Endothelial cell (in vitro differentiated cells): ENCODE results near the gene ANO10. TPM values are rescaled to one million over a fixed set of nuclear protein-coding genes. Genes with fewer than 3 reads are reported as not detected.

Experiments
- DNase-seq: peaks from one replicate; pipeline ENCODE4 v3.0.0; 2021; ENCODE audit warnings: low spot score
- H3K27ac Mint-ChIP-seq: one replicate; pipeline ENCODE4 v1.8.0; 2021; ENCODE audit warnings: mixed read lengths, inconsistent platforms; ENCODE audit not compliant: unreplicated experiment
- H3K27me3 Mint-ChIP-seq: one replicate; pipeline ENCODE4 v1.8.0; 2021; ENCODE audit warnings: mild to moderate bottlenecking, moderate library complexity, mixed read lengths, inconsistent platforms; ENCODE audit not compliant: unreplicated experiment
- H3K36me3 Mint-ChIP-seq: one replicate; pipeline ENCODE4 v1.8.0; 2021; ENCODE audit warnings: mild to moderate bottlenecking, low read depth, mixed read lengths, inconsistent platforms; ENCODE audit not compliant: unreplicated experiment
- H3K4me1 Mint-ChIP-seq: one replicate; pipeline ENCODE4 v1.8.0; 2021; ENCODE audit warnings: mild to moderate bottlenecking, mixed read lengths, inconsistent platforms; ENCODE audit not compliant: unreplicated experiment
- H3K4me3 Mint-ChIP-seq: one replicate; pipeline ENCODE4 v1.8.0; 2021; ENCODE audit warnings: mild to moderate bottlenecking, mixed read lengths, inconsistent platforms; ENCODE audit not compliant: unreplicated experiment
- H3K9me3 Mint-ChIP-seq: one replicate; pipeline ENCODE4 v1.8.0; 2021; ENCODE audit warnings: mixed read lengths, inconsistent platforms; ENCODE audit not compliant: unreplicated experiment
- total RNA-seq: library from RNA; stranded (reverse); fragmentation: NEBNext Ultra II Directional; extraction: Animal tissue kit (Norgen Biotek cat#: 25700); gene quantifications from one replicate; pipeline ENCODE4 v1.2.1, GENCODE V29; 2021; ENCODE audit not compliant: unreplicated experiment
- TF ChIP-seq, protein P1 (sequence below): fragments of 200-600 bp; sonication (generic); IDR thresholded peaks from one replicate; pipeline ENCODE4 v1.5.0; 2021; ENCODE audit warnings: antibody characterized with exemption; ENCODE audit not compliant: unreplicated experiment

Gene ANO10
- total RNA-seq, 1 donor from 2014 or later = 112 TPM

DNA sequence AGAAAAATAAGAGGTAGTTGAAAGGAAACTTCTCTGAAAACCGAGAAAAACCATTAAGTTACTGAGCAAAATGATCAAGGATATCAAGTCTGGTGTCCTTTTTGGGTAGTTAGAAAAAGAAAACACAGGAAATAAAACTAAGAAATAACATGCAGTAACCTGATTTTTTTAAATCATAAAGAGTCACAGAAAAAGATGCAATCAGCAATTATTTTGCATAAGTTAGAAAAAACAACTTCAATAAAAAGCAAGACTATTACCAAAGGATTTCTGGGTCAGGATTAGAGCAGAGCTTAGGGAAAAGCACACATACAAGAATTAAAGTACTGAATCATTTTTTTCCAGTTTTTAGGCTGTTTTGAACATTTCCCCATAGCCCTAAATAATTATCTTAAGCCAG is 28.5 kb upstream of the ANO10 start:
- Mint-ChIP-seq H3K9me3 (no peaks in the 10 kb centered on the region), H3K27ac (no peak overlapping the region), H3K27me3 (no peaks in the 10 kb centered on the region), H3K4me3 (no peak overlapping the region), H3K36me3 (no peaks in the 10 kb centered on the region), H3K4me1 (no peaks in the 10 kb centered on the region)
- TF ChIP-seq, protein P1, sequence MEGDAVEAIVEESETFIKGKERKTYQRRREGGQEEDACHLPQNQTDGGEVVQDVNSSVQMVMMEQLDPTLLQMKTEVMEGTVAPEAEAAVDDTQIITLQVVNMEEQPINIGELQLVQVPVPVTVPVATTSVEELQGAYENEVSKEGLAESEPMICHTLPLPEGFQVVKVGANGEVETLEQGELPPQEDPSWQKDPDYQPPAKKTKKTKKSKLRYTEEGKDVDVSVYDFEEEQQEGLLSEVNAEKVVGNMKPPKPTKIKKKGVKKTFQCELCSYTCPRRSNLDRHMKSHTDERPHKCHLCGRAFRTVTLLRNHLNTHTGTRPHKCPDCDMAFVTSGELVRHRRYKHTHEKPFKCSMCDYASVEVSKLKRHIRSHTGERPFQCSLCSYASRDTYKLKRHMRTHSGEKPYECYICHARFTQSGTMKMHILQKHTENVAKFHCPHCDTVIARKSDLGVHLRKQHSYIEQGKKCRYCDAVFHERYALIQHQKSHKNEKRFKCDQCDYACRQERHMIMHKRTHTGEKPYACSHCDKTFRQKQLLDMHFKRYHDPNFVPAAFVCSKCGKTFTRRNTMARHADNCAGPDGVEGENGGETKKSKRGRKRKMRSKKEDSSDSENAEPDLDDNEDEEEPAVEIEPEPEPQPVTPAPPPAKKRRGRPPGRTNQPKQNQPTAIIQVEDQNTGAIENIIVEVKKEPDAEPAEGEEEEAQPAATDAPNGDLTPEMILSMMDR = no peak
- no peak for DNase-seq

DNA sequence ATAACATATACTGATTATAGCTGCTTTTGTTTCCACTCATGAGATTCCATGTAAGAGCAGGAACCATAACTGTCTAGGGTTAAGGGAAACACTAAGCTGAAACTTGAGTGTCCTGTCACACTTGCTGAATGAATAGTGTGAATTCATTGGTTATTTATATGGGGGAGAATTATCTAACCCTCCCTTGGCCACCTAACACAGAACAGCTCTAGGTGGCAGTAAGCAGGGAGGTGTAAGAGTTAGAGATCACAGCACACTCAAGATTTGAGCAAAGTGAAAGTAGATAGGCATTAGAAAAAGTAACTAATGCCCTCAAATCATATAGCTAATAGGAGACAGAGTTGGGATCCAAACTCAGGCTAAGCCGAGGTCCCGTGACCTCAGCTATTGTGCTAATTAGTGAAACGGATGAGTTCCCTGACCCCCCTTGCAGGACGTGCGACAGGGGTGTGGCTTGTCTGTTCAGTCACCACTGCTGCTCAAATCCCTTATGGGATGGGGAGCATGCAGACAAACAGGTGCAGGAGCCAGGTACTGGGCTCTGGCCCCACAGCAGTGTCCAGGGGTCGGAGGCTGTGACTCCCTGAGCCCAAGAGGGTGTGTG is 27.7 kb upstream of the ANO10 start:
- TF ChIP-seq, protein P1 = no peak
- no peaks in the 10 kb centered on the region for H3K9me3 Mint-ChIP-seq
- no peak overlapping the region for H3K4me3 Mint-ChIP-seq
- H3K27me3 Mint-ChIP-seq = no peaks in the 10 kb centered on the region
- no peaks in the 10 kb centered on the region for H3K4me1 Mint-ChIP-seq
- H3K36me3 Mint-ChIP-seq = no peaks in the 10 kb centered on the region
- no peak for DNase-seq
- no peak overlapping the region for H3K27ac Mint-ChIP-seq

DNA sequence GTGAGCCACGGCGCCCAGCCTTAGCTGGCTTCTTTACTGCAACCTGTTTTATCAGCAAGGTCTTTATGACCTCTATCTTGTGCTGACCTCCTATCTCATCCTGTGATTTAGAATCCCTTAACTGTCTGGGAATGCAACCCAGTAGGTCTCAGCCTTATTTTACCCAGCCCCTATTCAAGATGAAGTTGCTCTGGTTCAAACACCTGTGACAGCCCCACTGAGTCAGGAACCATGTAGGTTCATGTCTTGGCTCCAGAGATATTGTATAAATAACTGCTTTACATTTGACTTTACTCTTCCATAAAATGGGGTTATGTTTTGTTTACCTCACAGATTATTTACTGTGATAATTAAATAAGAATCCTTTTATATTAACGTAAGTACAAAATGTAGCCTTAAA is 27.1 kb upstream of the ANO10 start:
- Mint-ChIP-seq H3K4me3 (no peak overlapping the region), H3K36me3 (no peaks in the 10 kb centered on the region), H3K4me1 (no peaks in the 10 kb centered on the region), H3K27me3 (no peaks in the 10 kb centered on the region), H3K9me3 (no peaks in the 10 kb centered on the region), H3K27ac (no peak overlapping the region)
- no peak for DNase-seq
- TF ChIP-seq, protein P1 = no peak

DNA sequence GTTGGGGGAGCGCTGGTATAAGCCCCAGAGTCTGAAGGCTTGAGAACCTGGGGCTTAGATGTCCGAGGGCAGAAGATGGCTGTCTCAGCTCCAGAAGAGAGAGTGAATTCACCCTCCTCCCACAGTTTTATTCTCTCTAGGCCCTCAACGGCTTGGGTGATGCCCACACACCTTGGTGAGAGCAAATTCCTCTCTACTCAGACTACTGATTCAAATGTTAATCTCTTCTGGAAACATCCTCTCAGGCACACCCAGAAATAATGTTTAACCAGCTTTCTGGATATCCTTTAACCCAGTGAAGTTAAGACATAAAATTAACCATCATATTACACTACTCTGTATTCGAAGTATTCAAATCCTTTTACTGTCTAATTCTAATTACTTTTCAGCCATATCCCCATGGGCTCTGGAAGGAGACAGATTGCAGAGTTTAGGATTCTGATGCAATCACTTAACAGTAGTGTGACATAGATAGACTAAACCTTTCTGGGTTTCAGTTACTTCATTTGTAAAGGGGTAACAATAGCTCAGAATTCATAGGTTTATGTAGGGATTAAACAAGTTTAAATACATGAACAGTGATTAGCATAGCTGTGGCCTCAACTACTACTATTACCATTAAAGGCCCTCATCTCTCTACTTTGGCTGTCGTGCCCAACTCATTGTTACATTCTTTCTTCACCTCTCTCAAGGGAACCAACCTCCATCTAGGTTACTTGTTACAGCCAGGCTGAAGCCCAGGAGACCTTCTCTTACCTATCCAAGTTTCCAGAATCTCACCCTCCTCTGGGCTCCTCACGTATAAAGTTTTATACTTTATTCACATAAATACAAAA is 25.7 kb upstream of the ANO10 start:
- no peaks in the 10 kb centered on the region for H3K4me1 Mint-ChIP-seq
- no peak overlapping the region for H3K27ac Mint-ChIP-seq
- no peaks in the 10 kb centered on the region for H3K27me3 Mint-ChIP-seq
- no peak overlapping the region for H3K4me3 Mint-ChIP-seq
- H3K36me3 Mint-ChIP-seq = no peaks in the 10 kb centered on the region
- TF ChIP-seq, protein P1 = no peak
- no peaks in the 10 kb centered on the region for H3K9me3 Mint-ChIP-seq
- no peak for DNase-seq

DNA sequence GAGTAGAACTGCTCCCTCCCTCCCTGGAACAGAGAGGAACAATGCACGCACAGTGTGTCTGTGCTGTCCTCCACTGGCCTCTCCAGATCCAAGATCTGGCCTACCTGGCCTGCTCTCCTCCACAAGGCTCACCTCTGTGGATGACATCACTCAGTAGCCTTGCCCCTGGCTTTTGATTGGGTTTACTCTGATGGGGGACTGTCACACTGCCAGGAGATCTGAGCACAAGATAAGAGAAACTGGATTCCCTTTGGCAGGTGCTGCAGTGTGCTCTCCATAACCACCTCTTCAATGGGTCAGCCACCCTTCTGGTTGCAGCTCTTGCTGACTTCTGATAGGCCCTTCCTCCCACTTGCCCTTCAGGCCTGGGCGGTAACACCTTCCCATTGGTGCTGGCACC is 22.6 kb upstream of the ANO10 start:
- TF ChIP-seq, protein P1 = no peak
- no peak overlapping the region for H3K27ac Mint-ChIP-seq
- no peak for DNase-seq
- H3K4me1 Mint-ChIP-seq = no peaks in the 10 kb centered on the region
- H3K27me3 Mint-ChIP-seq = no peaks in the 10 kb centered on the region
- H3K9me3 Mint-ChIP-seq = no peaks in the 10 kb centered on the region
- H3K36me3 Mint-ChIP-seq = no peaks in the 10 kb centered on the region
- no peak overlapping the region for H3K4me3 Mint-ChIP-seq
